OCI-LY1 (cell line): ENCODE data around the gene HMGXB3.
"Not testable (repeated sequence)": the region's sequence is repeated elsewhere in the genome, so short reads cannot be mapped to it uniquely, and the experiment has no call there.

Experiments
- H2AFZ ChIP-seq: fragments of 200-600 bp; sonication (generic), shearing (Covaris generic); 2 replicates; pipeline ENCODE4 v1.6.0; 2014; ENCODE audit warnings: antibody characterized with exemption, mild to moderate bottlenecking, low read length
- H3F3A ChIP-seq: fragments of 200-600 bp; sonication (generic), shearing (Covaris generic); 2 replicates; pipeline ENCODE4 v1.6.0; 2014; ENCODE audit warnings: mild to moderate bottlenecking, antibody characterized with exemption, low read length, moderate library complexity; ENCODE audit not compliant: insufficient read depth
- H3K27ac ChIP-seq: fragments of 200-600 bp; sonication (generic); 2 replicates; pipeline ENCODE4 v1.5.1; 2014; ENCODE audit warnings: low read length, mixed run types, mild to moderate bottlenecking, low read depth; ENCODE audit not compliant: poor library complexity, severe bottlenecking
- H3K27me3 ChIP-seq: fragments of 200-600 bp; sonication (generic); 2 replicates; pipeline ENCODE4 v1.6.0; 2014; ENCODE audit warnings: antibody characterized with exemption, mild to moderate bottlenecking, low read length, moderate library complexity; ENCODE audit not compliant: insufficient read depth
- H3K36me3 ChIP-seq: fragments of 200-600 bp; sonication (generic); 2 replicates; pipeline ENCODE4 v1.6.1; 2014; ENCODE audit warnings: mild to moderate bottlenecking, antibody characterized with exemption, low read length, moderate library complexity, mixed read lengths; ENCODE audit not compliant: insufficient read depth
- H3K4me1 ChIP-seq: fragments of 200-600 bp; sonication (generic); 2 replicates; pipeline ENCODE4 v1.5.1; 2014; ENCODE audit warnings: mild to moderate bottlenecking, low read length, moderate library complexity; ENCODE audit not compliant: insufficient read depth, severe bottlenecking
- H3K4me2 ChIP-seq: fragments of 200-600 bp; sonication (generic), shearing (Covaris generic); 2 replicates; pipeline ENCODE4 v1.6.1; 2014; ENCODE audit warnings: low read length
- H3K4me3 ChIP-seq: fragments of 200-600 bp; sonication (generic); 2 replicates; pipeline ENCODE4 v1.5.1; 2014; ENCODE audit warnings: low read length, low read depth, mild to moderate bottlenecking, mixed read lengths; ENCODE audit not compliant: poor library complexity, severe bottlenecking
- H3K79me2 ChIP-seq: fragments of 200-600 bp; shearing (Covaris generic); 2 replicates; pipeline ENCODE4 v1.6.1; 2016; ENCODE audit warnings: mixed run types, low read length, mixed read lengths; ENCODE audit not compliant: insufficient read depth
- H3K9ac ChIP-seq: fragments of 200-600 bp; sonication (generic), shearing (Covaris generic); 2 replicates; pipeline ENCODE4 v1.6.1; 2014; ENCODE audit warnings: mild to moderate bottlenecking, low read length, mixed read lengths
- H3K9me2 ChIP-seq: fragments of 200-600 bp; sonication (generic), shearing (Covaris generic); 2 replicates; pipeline ENCODE4 v1.6.1; 2014; ENCODE audit warnings: low read depth, mild to moderate bottlenecking, low read length, mixed read lengths
- H3K9me3 ChIP-seq: fragments of 200-600 bp; shearing (Covaris generic); 2 replicates; pipeline ENCODE4 v1.6.1; 2014; ENCODE audit warnings: low read length, mixed read lengths
- H4K20me1 ChIP-seq: fragments of 200-600 bp; sonication (generic), shearing (Covaris generic); 2 replicates; pipeline ENCODE4 v1.6.0; 2016; ENCODE audit warnings: mild to moderate bottlenecking, low read length; ENCODE audit not compliant: insufficient read depth
- CTCF ChIP-seq: fragments of 200-600 bp; sonication (generic), shearing (Covaris generic); IDR thresholded peaks from 2 replicates; pipeline ENCODE4 v1.5.1; 2017; ENCODE audit warnings: mild to moderate bottlenecking, antibody characterized with exemption, low read length, moderate library complexity, mixed read lengths
- EZH2 ChIP-seq: fragments of 200-600 bp; sonication (generic), shearing (Covaris generic); IDR thresholded peaks from 2 replicates; pipeline ENCODE4 v1.8.0; 2017; ENCODE audit warnings: borderline replicate concordance, mixed run types, mild to moderate bottlenecking, antibody characterized with exemption, low read length, moderate library complexity, mixed read lengths

The HMGXB3 gene

DNA sequence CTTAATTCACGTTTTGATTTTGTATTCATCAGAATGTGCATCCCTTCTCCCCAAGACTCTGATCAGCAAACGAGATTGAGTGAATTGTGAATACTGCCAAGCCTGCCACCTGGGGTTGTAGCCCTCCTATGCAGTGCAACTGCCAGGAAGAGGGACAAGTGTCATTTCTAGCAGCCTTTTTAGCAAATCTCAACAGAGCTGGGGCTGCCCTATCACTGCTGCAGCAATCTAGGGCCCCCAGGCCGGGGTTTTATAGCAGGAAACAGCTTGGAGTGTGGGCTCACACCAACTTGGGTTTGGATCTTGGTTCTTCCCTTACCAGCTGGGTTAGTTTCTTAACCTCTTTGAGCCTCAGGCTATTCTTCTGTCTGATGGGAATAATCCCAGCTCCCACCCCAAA is 81.8 kb downstream of the HMGXB3 start:
- no peak overlapping the region for H2AFZ ChIP-seq
- no peaks in the 10 kb centered on the region for H3K4me1 ChIP-seq
- H3K27ac ChIP-seq = no peak overlapping the region
- no peak overlapping the region for H3K4me3 ChIP-seq
- peaks cover 9% of the 10 kb centered on the region for H3K27me3 ChIP-seq
- no peaks in the 10 kb centered on the region for H3K79me2 ChIP-seq
- H3K4me2 ChIP-seq = no peak overlapping the region
- H3K9ac ChIP-seq = no peak overlapping the region
- no peaks in the 10 kb centered on the region for H3F3A ChIP-seq
- no peaks in the 10 kb centered on the region for H3K9me3 ChIP-seq
- H3K36me3 ChIP-seq = no peaks in the 10 kb centered on the region
- no peaks in the 10 kb centered on the region for H4K20me1 ChIP-seq
- no peaks in the 10 kb centered on the region for H3K9me2 ChIP-seq
- TF ChIP-seq EZH2 (no peak), CTCF (no peak)

GRCh38 chr5:150082889-150083288 is 82.3 kb downstream of the HMGXB3 start:
- no peaks in the 10 kb centered on the region for H3K4me1 ChIP-seq
- peaks cover 9% of the 10 kb centered on the region for H3K27me3 ChIP-seq
- H3K9ac ChIP-seq = no peak overlapping the region
- H3K4me3 ChIP-seq = no peak overlapping the region
- no peak overlapping the region for H3K27ac ChIP-seq
- no peaks in the 10 kb centered on the region for H3K36me3 ChIP-seq
- no peaks in the 10 kb centered on the region for H3K79me2 ChIP-seq
- no peaks in the 10 kb centered on the region for H3F3A ChIP-seq
- no peaks in the 10 kb centered on the region for H3K9me3 ChIP-seq
- H3K4me2 ChIP-seq = no peak overlapping the region
- no peaks in the 10 kb centered on the region for H3K9me2 ChIP-seq
- TF ChIP-seq CTCF = no peak
- TF ChIP-seq EZH2 = no peak
- H4K20me1 ChIP-seq = no peaks in the 10 kb centered on the region
- H2AFZ ChIP-seq = no peak overlapping the region

DNA sequence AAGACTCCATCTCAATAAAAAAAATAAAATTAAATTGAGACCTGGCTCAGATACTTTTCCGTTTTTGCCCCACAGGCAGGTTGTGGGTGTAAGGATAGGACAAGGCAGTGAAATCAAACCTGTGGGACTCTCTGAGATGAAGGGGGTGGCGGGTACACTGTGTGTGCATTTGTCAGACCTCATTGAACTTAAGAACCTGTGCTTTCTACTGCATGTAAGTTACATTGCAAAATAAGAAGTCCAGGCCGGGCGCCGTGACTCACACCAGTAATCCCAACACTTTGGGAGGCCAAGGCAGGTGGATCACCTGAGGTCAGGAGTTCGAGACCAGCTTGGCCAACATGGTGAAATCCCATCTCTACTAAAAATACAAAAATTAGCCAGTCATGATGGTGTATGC is 84.2 kb downstream of the HMGXB3 start:
- not testable (repeated sequence) for H3K79me2 ChIP-seq, H2AFZ ChIP-seq, H3K4me2 ChIP-seq, H3F3A ChIP-seq, H3K4me1 ChIP-seq, H3K36me3 ChIP-seq, H3K27me3 ChIP-seq, H3K9me3 ChIP-seq, H3K9me2 ChIP-seq, H3K27ac ChIP-seq, H3K9ac ChIP-seq, H3K4me3 ChIP-seq, H4K20me1 ChIP-seq

GRCh38 chr5:150085191-150085912 is 84.8 kb downstream of the HMGXB3 start:
- no peak overlapping the region for H3K4me2 ChIP-seq
- no peaks in the 10 kb centered on the region for H3F3A ChIP-seq
- no peak for TF ChIP-seq EZH2
- no peak for TF ChIP-seq CTCF
- no peak overlapping the region for H3K4me3 ChIP-seq
- no peaks in the 10 kb centered on the region for H3K36me3 ChIP-seq
- H2AFZ ChIP-seq = no peak overlapping the region
- H3K9ac ChIP-seq = no peak overlapping the region
- no peaks in the 10 kb centered on the region for H3K9me3 ChIP-seq
- no peaks in the 10 kb centered on the region for H4K20me1 ChIP-seq
- no peaks in the 10 kb centered on the region for H3K79me2 ChIP-seq
- H3K27me3 ChIP-seq = peaks cover 10% of the 10 kb centered on the region
- H3K4me1 ChIP-seq = no peaks in the 10 kb centered on the region
- no peaks in the 10 kb centered on the region for H3K9me2 ChIP-seq
- H3K27ac ChIP-seq = no peak overlapping the region
